A375 (cell line): Measurements from ENCODE around the gene TMED5. TPM values are rescaled to one million over a fixed set of nuclear protein-coding genes. Genes with fewer than 3 reads are reported as not detected.

Experiments used
- small RNA-seq: library from RNA; depleted of rRNA; stranded (forward); fragments of <200 nt; gene quantifications from one replicate; pipeline ENCODE3, GENCODE V24; 2014
- total RNA-seq: library from RNA; depleted of rRNA; stranded (reverse); fragments of >200 nt; shearing (Covaris generic); gene quantifications from 2 replicates; pipeline ENCODE4 v1.2.3, GENCODE V29; 2014; rRNA removed

The TMED5 gene
- total RNA-seq: 39.4 and 46.3 TPM in 2 replicates

DNA sequence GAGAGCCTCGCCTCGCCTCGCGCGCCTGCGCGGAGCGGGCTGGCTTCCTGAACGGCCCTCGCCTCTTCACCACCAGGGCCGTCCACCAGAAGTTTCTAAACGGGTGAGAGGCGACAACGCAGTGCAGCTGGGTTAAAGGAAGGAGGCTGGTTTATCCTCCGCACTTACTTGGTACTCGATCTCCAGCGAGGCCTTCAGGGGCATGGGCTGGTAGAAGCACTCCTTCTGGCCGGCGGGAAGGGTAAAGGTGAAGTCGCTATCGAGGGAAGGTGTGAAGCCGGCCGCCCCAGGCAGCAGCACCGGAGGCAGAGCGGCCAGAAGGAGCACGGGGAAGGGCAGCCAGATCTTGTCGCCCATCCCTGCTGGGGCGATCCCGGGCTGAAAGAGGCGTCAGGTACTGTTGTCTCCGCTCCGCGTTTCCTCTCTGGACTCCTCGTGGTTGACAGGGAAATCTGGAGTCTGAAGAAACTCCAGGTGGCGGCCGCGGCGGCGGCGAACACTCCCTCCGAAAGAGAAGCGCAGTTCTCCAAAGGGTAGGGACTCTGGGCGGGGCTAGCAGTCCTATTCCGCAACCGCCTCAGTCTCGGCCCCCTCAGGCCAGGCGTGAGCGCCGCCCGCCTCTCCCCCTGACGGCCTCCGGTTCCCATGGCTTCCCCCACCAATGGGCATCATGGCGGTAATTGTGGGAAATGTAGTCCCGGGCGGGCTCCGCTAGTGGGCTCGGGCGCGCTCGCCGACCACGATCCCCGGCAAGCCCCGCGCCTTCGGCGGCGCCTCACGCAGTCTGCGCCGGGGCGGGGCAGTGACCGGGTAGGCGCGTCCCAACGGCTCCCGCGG is at the start of gene TMED5:
Gene TMED5 (minus strand): TSS at position 528 of the 837 bp plus-strand sequence. CDS start 171 bp downstream, at position 357.

DNA sequence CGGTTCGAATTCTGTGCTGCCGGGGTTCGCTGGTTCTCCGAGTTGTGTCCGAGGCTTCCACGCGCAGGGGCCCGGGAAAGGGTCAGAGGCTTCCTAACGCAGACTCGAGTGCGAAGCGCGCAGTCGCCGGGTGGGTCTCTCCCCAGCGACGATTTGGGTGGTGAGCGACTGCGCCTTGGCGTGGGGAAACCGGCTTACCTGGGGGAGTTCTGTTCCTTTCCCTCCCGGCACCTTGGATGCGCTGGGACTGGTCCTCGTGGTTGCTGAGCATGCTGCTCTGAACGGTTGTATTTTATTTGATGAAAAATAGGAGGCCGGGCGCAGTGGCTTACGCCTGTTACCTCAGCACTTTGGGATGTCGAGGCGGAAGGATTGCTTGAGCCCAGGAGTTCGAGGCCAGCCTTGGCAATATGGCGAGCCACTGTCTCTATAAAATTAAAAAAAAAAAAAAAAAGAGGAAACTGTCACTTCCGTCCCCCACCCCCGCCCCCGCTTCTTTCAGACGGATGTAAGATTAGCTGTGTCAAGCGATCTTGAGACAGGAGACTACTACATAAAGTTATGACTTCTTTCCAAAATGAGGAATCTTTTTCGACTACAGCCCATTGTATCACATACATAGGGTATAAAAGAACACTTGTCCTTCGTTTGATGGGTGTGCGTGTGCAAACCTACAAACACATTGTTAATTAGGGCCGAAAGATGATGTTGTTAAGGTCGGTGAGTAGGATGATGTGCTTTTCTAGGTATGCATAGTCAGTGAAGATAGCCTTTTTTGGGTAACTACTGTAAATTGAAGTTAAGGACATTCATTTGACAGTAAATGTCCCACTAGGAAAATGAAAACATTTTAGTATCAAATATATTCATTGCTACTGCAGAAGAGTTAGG is 755 bp upstream of the TMED5 start, which contains the start of gene CCDC18:
Gene CCDC18 (plus strand): TSS at position 2 of the 891 bp plus-strand sequence. CDS start 2,638 bp downstream, outside the sequence.

Small RNA genes within 50 kb of the gene (small RNA-seq; reads per million reads assigned to genes)
- not detected for gene AC126124.1

Other genes starting within 250 kb of the TMED5 start
- gene DIPK1A, start 219.0 kb downstream of the TMED5 start, total RNA-seq: 0.66 and 0.68 TPM in 2 replicates
- 13.4 and 20.2 TPM in 2 replicates for gene MTF2, start 101.1 kb downstream of the TMED5 start, total RNA-seq
- gene CCDC18, start 311 bp upstream of the TMED5 start, total RNA-seq: 6.3 and 6.8 TPM in 2 replicates
- 29.3 and 42.8 TPM in 2 replicates for gene DR1, start 165.5 kb upstream of the TMED5 start, total RNA-seq